NK-92 (cell line): ENCODE measurements around the gene OSBPL9.

Experiments
- DNase-seq: peaks from one replicate; lab custom pipeline; 2025; ENCODE audit not compliant: unreplicated experiment; lab: John Stamatoyannopoulos, UW

The OSBPL9 gene, protein sequence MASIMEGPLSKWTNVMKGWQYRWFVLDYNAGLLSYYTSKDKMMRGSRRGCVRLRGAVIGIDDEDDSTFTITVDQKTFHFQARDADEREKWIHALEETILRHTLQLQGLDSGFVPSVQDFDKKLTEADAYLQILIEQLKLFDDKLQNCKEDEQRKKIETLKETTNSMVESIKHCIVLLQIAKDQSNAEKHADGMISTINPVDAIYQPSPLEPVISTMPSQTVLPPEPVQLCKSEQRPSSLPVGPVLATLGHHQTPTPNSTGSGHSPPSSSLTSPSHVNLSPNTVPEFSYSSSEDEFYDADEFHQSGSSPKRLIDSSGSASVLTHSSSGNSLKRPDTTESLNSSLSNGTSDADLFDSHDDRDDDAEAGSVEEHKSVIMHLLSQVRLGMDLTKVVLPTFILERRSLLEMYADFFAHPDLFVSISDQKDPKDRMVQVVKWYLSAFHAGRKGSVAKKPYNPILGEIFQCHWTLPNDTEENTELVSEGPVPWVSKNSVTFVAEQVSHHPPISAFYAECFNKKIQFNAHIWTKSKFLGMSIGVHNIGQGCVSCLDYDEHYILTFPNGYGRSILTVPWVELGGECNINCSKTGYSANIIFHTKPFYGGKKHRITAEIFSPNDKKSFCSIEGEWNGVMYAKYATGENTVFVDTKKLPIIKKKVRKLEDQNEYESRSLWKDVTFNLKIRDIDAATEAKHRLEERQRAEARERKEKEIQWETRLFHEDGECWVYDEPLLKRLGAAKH

DNA sequence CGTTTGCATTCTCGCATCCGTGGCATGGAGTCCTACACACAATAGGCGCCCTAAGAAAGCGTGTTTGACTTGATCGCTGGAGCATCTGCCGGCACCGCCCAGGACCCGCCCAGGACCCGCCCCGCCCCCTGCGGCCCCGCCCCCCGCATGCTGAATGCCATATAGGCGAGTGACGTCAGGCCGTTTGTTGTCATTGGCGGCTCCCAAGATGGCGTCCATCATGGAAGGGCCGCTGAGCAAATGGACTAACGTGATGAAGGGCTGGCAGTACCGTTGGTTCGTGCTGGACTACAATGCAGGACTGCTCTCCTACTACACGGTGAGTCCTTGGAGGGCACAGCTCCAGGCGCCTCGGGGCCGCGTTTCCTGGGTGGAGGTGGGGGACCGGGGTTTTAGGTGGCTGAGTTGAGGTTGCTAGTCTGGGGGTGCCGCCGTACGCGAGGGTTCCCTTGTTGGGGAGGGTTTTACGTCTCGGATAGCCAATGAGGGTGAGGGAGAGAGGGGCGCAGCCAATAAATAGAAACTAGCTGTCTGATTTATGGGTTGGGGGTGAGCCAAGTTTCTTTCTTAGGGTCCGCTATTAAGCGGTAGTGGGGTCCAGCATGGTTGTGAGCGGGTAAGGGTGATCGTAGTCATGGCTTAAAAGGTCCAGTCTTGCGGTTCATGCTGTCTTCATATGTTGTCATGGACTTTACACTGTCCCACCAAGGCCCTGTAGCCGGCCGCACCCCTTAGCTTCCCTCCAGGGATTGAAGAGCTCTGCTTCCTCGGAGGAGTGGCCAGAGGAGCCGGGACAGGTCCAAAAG is at the start of gene OSBPL9:
OSBPL9 (plus strand) TSS at position 190 of the 806 bp plus-strand sequence; CDS start at position 209, 19 bp downstream.
- DNase-seq = peak; percentile 53

DNA sequence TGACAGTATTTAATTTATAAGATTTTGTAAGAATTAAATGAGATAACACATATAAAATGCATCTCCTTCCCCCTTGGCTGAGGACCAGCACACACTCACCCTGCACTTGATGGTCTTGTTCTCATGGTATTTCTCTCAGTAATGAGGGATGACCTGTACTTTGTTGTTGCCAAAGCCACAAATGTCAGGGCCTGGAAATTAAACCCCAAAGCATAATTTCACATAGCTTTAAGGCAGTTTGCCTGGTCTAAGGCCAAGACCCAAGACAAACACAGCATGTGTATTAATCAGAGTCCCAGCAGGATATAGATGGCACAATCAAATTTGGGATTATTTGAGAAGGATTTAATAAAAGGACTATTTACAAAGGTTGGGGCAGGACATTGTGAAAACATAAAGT is 49.2 kb upstream of the OSBPL9 start:
- DNase-seq = no peak

DNA sequence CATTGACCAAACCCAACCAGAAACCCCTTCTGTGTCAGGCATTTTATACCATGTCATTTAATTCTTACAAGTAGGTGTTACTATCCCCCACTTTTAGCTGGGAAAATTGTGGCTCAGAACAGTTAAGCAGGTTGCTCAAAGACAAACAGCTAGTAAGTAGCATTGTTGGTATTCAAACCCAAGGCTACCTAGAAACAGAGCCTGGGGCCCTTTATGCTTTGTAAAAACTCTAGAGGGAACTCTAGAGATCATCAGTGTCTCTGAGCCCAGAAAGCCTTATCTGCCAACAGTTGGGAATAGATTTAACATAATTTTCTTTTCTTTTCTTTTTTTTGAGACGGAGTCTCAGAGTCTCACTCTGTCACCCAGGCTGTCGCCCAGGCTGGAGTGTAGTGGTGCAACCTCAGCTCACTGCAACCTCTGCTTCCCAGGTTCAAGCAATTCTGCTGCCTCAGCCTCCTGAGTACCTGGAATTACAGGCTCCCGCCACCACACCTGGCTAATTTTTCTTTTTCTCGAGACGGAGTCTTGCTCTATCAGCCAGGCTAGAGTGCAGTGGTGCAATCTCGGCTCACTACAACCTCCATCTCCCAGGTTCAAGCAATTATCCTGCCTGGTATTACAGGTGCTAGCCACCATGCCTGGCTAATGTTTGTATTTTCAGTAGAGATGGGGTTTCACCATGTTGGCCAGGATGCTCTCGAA is 48.5 kb upstream of the OSBPL9 start:
- DNase-seq = no peak

DNA sequence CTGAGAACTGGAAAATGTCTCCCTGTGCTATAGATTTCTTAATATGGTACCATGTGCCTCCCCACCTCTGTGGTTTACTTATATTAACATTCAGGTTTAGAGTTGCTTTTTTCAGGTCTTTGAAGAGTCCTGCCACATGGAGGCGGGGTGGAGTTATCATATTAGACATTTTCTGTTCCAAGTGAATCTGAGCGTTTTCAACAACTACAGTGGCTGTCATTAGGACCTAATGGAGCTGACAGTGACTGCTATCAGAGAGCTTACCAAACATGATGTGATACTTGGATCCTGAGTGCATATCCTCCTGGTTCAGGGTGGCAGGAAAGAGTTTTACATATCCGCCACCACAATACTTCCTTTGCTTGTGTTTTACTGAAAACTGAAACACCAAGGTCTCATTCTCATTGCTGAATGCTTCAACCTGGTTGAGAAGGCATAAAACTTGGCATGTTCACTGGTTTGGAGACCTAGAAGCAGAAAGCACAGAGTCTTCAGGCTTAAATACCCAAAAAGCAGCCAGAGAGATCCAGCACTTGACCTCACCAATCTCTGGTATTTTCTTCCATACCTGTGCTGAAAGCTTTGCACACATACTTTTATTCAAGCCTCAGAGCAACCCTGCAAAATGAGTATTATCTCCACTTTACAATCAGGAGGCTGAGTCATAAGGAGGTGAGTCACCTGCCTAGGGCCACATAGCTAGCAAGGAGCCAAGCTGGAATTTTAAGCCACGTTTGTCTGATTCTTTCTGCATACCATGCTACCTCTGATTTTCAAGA is 47.4 kb upstream of the OSBPL9 start:
- DNase-seq = no peak

DNA sequence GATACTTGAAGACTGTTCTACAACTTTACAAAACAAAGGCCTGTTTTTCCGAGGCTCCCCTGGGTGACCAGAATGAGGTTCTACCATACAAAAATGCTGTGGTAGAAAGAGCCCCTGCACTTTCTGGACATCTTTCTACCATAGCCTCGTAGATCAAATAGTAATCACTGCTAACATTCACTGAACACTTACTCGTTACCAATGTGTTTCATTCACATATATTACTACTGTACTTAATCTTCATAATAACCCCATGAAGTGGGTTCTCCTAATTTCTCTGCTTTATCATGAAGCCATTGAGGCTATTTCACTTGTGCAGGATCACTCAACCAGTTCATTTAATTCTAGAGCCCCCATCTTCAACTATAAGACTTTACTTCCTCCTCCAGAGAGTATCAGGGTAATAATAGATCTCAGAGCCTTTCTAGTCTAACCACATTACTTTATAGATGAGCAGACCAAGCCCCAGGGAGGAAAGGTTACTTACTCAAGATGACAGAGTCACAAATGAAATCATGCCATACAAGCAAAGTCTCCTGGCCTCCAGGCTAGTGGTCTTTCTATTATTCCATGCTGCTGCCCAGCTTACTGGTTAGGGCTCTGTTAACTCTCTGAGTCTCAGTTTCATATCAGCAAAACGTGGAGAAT is 46.7 kb upstream of the OSBPL9 start:
- no peak for DNase-seq

DNA sequence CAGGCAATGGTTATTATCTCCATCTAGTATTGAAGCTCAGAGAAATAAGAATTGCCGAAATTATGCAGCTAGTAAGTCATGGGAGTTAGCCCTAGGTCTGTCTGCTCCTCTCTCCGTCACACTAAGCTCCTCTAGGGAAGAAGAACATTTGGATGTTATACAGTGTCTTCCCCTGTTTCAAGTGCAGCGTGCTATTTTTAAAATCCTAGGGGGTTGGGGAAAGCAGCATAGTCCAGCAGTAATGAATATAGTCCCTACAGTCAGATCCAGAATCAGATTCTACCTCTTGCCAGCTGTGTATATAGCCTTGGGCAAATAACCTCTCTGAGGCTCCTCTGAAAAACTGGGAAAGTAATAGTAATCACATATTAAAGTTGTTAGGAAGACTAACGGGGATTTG is 44.5 kb upstream of the OSBPL9 start:
- no peak for DNase-seq

DNA sequence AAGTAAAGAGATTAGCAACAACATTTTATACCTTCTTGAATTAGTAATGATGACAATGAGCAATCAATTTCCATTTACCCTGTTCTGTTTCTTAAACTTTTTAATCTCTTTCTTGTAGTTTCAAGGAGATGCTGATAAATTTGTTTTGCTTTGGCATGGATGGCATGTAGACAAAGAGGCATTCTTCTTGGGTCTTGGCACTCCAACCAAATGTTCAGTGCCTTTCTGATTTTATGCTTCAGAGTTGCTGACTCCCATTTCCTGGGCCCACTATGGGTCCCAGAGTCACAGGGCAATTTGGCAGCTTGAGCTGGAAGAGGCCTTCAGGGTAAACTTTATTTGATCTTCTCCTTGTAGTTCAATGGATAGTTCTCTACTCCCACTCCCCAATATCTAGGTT is 42.1 kb upstream of the OSBPL9 start:
- no peak for DNase-seq

DNA sequence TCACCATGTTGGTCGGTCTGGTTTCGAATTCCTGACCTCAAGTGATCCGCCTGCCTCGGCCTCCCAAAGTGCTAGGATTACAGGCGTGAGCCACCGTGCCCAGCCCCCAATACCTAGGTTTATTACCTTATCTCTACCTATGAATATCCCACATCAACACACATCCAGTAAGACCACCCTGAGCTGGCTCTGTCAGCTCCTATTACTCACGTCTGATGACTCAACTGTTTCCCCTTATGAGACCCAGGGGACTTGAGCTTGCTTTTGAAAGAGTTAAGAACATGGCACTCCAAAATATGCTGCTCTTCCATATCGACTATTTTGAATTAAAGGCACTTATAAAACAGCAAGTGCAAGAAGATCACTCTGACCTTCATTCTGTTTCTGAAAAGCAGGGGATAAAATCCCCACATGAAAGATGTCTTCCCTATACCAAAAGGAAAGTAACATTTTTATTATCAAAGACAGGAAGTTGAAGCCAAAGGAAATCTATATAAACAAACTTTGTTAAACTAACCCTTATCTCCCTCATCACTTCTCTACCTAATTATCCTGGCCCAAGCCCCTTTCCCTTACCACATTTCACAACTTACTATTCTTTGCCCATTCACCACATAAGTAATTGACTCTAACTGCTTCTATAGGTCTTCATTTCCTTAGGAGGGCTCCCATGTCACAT is 41.3 kb upstream of the OSBPL9 start:
- no peak for DNase-seq

DNA sequence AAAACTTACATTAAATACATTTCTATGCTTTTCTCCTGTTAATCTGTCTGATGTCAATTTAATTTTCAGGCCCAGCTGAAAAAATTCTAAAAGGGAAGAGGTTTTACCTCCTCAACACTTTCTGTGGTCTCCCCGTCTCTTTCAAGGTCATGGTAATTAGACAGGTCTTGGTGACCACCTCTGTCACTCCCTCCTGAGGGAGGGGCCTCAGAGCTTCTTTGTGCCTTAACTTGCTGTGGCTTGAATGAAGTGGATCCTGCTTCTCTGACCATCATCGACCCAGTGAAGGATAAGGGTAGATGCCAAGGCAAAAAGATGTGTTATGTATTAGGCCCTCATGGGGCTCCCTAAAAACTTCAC is 40.8 kb upstream of the OSBPL9 start:
- no peak for DNase-seq

DNA sequence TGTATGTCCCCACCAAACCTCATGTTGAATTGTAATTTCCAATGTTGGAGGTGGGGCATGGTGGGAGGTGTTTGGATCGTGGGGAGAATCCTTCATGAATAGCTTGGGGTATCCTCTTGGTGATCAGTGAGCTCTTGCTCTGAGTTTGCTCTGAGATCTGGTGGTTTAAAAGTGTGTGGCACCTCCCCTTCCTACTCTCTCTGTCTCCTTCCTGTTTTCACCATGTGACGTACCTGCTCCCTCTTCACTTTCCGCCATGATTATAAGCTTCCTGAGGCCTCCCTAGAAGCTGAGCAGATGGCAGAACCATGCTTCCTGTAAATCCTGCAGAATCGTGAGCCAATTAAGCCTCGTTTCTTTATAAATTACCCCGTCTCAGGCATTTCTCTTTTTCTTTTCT is 40.0 kb upstream of the OSBPL9 start:
- DNase-seq = no peak

DNA sequence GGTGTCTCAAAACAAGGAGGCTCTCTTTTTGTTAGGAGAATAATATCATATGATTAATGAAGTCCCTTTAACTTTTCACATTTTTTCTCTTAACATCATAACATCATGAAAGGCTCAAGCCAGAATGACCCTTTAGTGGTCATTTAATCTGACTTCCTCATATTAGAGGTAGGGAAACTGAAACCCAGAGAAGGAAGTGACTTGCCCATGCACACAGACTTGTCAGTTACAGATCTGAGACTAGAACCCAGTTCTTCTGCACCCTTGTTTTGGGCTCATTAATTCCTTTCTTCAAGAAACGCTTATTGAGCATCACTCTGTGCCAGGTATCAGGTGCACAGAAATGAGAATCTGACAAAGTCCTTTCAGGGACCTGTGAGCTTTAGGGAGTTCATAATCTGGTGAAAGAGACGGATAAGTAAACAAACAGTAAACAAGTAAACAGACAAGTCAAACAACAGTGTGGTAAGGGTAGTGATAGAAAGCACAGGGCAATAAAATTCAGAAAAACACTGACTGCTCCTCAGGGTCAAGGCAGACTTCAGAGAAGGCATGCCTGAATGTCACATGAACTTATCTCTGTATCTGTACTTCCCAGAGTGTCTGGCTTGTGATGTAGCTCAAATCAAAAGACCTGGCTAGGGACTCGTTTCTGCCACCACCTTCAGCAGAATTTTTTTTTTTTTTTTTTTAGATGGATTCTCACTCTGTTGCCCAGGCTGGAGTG is 38.3 kb upstream of the OSBPL9 start:
- no peak for DNase-seq

DNA sequence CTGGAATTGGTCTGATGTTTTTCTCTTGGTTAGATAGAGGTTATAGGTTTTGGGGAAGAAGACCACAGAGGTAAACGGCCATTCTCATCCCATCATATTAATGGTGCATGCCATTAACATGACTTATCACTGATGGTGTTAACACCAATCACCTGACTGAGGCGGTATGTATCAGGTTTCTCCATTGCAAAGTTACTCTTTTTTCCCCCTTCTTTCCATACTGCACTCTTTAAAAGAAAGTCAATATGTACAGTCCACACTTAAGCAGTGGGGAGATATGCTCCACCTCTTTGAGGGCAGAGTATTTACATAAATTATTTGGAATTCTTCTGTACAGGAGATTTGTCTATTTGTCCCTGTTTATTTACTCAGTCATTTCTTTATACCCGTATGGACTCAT is 35.7 kb upstream of the OSBPL9 start:
- DNase-seq = no peak

DNA sequence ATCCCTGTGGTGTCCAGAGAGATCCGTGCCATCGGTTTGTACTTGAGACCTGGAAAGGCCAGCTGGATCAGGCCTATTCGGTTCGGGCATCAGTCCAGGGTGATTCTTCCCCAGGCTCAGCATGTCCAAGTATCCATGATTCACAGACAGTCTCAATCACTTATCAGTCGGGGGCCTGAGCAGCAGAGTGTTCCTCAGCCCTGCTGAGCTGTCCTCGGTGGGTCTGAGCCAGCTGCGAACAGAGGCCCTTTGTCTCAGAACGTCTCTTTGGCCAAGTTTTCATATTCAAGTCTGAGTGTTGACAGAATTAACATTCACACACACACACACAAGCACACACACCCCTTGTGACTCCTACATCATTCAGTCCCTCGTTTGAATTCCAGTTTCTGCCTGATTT is 33.4 kb upstream of the OSBPL9 start:
- DNase-seq = no peak

DNA sequence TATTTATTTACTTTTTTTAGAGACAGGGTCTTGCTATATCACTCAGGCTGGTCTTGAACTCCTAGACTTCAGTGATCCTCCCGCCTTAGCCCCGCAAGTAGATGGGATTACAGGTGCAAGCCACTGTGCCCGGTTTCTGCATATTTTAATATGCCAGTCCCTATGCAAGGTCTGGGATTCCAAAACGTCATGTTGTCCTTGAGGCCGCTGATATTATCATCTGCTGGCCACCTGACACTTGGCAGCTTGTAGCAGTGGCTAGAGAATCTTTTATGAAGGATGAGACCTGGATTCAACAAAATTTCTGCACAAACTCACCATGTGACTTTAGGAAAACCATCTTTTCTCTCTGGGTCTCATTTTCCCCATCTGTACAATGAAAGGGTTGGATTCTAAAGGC is 32.9 kb upstream of the OSBPL9 start:
- no peak for DNase-seq

DNA sequence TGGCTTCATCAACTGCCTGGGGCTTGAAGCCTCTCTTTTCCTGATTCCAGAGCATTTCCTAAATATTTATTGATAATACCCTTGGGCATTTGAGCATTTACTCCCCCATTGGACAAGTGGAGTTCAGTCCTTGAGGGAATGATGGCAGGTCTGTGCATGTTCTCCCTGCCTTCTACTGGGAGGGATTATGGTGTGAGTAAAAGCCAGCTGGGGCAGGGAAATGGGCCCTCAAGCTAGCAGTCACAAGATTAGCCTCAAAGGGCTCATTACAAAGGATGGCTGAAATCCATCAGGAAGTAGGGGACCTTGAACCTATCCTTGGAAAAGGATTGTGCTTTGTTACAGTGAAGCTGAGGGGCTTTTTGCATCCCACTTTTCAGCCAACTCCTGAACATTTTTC is 24.2 kb upstream of the OSBPL9 start:
- DNase-seq = no peak

DNA sequence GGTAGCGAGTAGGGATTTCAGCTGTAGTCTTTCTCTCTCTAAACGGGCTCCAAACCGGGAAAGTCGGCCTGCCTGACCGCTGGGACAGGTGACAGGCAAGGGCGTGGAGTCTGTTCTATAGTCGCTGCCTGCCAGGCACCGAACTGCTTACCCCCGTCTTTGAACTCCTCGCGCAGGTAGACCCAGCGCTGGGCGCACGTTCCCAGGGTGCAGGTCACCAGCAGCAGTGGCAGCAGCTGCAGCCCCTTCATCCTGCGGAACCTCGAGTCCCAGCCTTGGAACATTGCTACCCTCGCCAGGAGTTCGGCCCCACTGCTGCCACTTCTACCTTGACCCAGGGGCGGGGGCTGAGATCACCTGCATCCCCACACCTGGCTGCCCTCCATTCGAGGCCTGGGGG is 22.2 kb upstream of the OSBPL9 start:
- no peak for DNase-seq

DNA sequence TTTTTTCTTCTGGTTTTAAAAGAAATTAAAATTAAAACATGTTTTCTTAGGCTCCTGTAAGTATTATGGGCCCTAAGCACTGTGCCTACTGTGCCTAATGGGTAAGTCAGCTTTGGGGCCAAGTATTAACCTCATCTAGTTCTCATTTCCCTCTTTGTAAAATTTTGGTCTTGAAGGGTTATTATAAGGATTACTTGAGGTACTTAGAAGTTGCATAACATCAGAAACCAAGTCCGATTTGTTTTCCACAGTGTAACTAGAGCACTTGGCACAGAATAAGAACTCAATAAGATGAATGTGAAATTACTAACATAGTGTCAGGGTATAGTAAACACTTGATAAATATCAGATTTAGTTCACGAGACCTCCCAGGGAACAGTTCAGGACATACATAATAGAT is 16.4 kb upstream of the OSBPL9 start:
- no peak for DNase-seq

DNA sequence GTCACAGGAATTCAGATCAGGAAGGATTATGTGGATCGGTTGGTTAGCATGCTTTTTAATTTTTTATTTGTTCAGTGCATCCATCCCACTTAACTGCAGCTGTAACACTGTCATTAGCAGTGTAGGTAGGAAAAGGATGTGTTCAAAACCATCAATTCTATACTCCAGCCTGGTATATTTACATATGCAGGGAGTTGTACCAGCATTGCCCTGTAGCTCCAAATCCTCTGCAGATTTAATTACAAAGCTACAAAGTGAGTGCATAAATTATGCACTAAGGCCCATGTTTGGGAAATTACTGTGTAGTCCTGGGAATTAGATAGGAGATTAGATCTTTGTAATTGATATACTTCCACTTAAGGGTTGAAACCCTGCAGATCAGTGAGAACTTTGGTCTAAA is 15.9 kb upstream of the OSBPL9 start:
- DNase-seq = no peak
